ENCODE results near the gene NAALADL2. TPM values are rescaled to one million over a fixed set of nuclear protein-coding genes. Genes with fewer than 3 reads are reported as not detected.

Gene NAALADL2
- total and polyA plus RNA-seq, 2 donors (not counting 3 experiments of a cell fraction or from before 2014, with no cell fraction given) = 1.1 to 4.0 TPM

- Histone ChIP-seq H4K20me1 (replicated peaks; ENCODE audit: control insufficient read depth, extremely low read depth, insufficient read depth, low read length) (no peaks in the 10 kb centered on the region), H3K27ac (ENCODE audit: insufficient read depth, low read depth, low read length) (no peak overlapping the region), H3K9me3 (replicated peaks; ENCODE audit: control insufficient read depth, insufficient read depth, low read length) (no peaks in the 10 kb centered on the region), H3K4me1 (ENCODE audit: control insufficient read depth, extremely low read depth, insufficient read depth, low read length) (no peaks in the 10 kb centered on the region), H3K9ac (replicated peaks; ENCODE audit: extremely low read depth, insufficient read depth, low read length) (no peak overlapping the region), H3K36me3 (ENCODE audit: control insufficient read depth in 2 of 2, extremely low read depth in 1 of 2, insufficient read depth in 2 of 2, low read length in 2 of 2) (no peaks in the 10 kb centered on the region), H3K27me3 (ENCODE audit: control insufficient read depth in 2 of 2, insufficient read depth in 2 of 2, low read length in 2 of 2) (no peaks in the 10 kb centered on the region), H2AFZ (ENCODE audit: low read depth, low read length) (no peak overlapping the region), H3K4me2 (ENCODE audit: insufficient read depth, low read length) (no peak overlapping the region), H3K9me1 (replicated peaks; ENCODE audit: control insufficient read depth, extremely low read depth, insufficient read depth, low read length) (no peaks in the 10 kb centered on the region), H3K79me2 (ENCODE audit: control insufficient read depth, insufficient read depth, low read length) (no peaks in the 10 kb centered on the region), H3K4me3 (replicated peaks in 1 of 3; ENCODE audit: insufficient read depth in 1 of 3, low read depth in 1 of 3, low read length in 3 of 3) (no peak overlapping the region)
- DNase-seq (ENCODE audit: low read depth, low spot score) = no peak
- ChIA-PET CTCF (no interaction called here), POLR2A (no interaction called here)
- intact Hi-C loops (cut with micrococcal nuclease) = no loop called here
- TF ChIP-seq, protein P1, sequence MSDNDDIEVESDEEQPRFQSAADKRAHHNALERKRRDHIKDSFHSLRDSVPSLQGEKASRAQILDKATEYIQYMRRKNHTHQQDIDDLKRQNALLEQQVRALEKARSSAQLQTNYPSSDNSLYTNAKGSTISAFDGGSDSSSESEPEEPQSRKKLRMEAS (IDR thresholded peaks at IDR 0.05; ENCODE audit: insufficient read depth, insufficient read length) = no peak
- TF ChIP-seq MYC (IDR thresholded peaks at IDR 0.05; ENCODE audit: low read depth, low read length) (no peak), FOS (IDR thresholded peaks at IDR 0.05; ENCODE audit: borderline replicate concordance, insufficient read depth, low read length) (no peak), POLR2A (IDR thresholded peaks at IDR 0.05; ENCODE audit: low read depth, low read length) (no peak), GATA2 (IDR thresholded peaks at IDR 0.05; ENCODE audit: insufficient read depth, insufficient read length, low read depth, low read length) (no peak)
- no peak for FAIRE-seq
- no TSS peak for BruUV-seq (replicated peaks)
- dilution Hi-C loops (cut with MboI; ENCODE audit: extremely low pct_ligation_motif_present, low sequenced_read_pairs) = no loop called here
Measured at GRCh38 chr3:175857666-175858270, 998.6 kb downstream of the NAALADL2 start.

Small RNAs within 50 kb of the gene (microRNA-seq; reads per million reads assigned to microRNA genes)
- gene MIR4789 (ENCODE audit: borderline number of aligned reads, borderline replicate concordance) = not detected

Small RNAs within 50 kb of the gene (small RNA-seq; reads per million reads assigned to genes)
- gene MIR4789 (ENCODE audit: insufficient read depth, insufficient read length, low read depth, low replicate concordance) (not detected), gene RNU4-91P (ENCODE audit: insufficient read depth, insufficient read length, low read depth, low replicate concordance) (not detected), gene RNU6-1233P (ENCODE audit: insufficient read depth, insufficient read length, low read depth, low replicate concordance) (not detected), gene RNU6-1317P (ENCODE audit: insufficient read depth, insufficient read length, low read depth, low replicate concordance) (not detected)

Measured in endothelial cell of umbilical vein (primary cell).